Measurements from ENCODE around the gene PDE3A.

Gene PDE3A

GRCh38 chr12:20722142-20722541 is 353.8 kb downstream of the PDE3A start:
- Histone ChIP-seq H3K9me3 (ENCODE audit: control insufficient read depth in 1 of 2, low read length in 2 of 2) (no peaks in the 10 kb centered on the region), H3K27me3 (ENCODE audit: low read depth, low read length) (no peaks in the 10 kb centered on the region), H3K4me3 (ENCODE audit: low read depth in 1 of 2, low read length in 2 of 2) (no peak overlapping the region), H3K4me1 (ENCODE audit: control insufficient read depth in 1 of 2, insufficient read depth in 2 of 2, low read length in 2 of 2) (no peaks in the 10 kb centered on the region), H3K36me3 (ENCODE audit: control insufficient read depth in 1 of 2, insufficient read depth in 2 of 2, low read length in 2 of 2) (no peaks in the 10 kb centered on the region), H3K27ac (ENCODE audit: low read length) (no peak overlapping the region)

- H3K27me3 ChIP-seq (ENCODE audit: low read depth, low read length): no peaks in the 10 kb centered on the region
- no peaks in the 10 kb centered on the region for H3K9me3 ChIP-seq (ENCODE audit: control insufficient read depth in 1 of 2, low read length in 2 of 2)
- no peak overlapping the region for H3K27ac ChIP-seq (ENCODE audit: low read length)
- H3K4me1 ChIP-seq (ENCODE audit: control insufficient read depth in 1 of 2, insufficient read depth in 2 of 2, low read length in 2 of 2): no peaks in the 10 kb centered on the region
- no peak overlapping the region for H3K4me3 ChIP-seq (ENCODE audit: low read depth in 1 of 2, low read length in 2 of 2)
- no peaks in the 10 kb centered on the region for H3K36me3 ChIP-seq (ENCODE audit: control insufficient read depth in 1 of 2, insufficient read depth in 2 of 2, low read length in 2 of 2)
Measured at GRCh38 chr12:20731274-20731673, 362.9 kb downstream of the PDE3A start.

Measured in muscle layer of duodenum (tissue), 2 donors.